Type B pancreatic cell (in vitro differentiated cells): Measurements from ENCODE around the gene CD300A. TPM values are rescaled to one million over a fixed set of nuclear protein-coding genes. Genes with fewer than 3 reads are reported as not detected.
"Not testable (repeated sequence)": the region's sequence is repeated elsewhere in the genome, so short reads cannot be mapped to it uniquely, and the experiment has no call there.

ENCODE experiments used
- DNase-seq: peaks from one replicate; pipeline ENCODE4 v3.0.0; 2021; ENCODE audit warnings: mixed read lengths; ENCODE audit not compliant: unreplicated experiment; ENCODE audit errors: extremely low spot score
- H3K27ac Mint-ChIP-seq: 2 replicates; pipeline ENCODE4 v1.8.0; 2021; ENCODE audit warnings: mild to moderate bottlenecking, mixed read lengths
- H3K27me3 Mint-ChIP-seq: 2 replicates; pipeline ENCODE4 v1.8.0; 2021; ENCODE audit warnings: mixed read lengths
- H3K36me3 Mint-ChIP-seq: 2 replicates; pipeline ENCODE4 v1.8.0; 2021; ENCODE audit warnings: mixed read lengths
- H3K4me1 Mint-ChIP-seq: one replicate; pipeline ENCODE4 v1.8.0; 2021; ENCODE audit warnings: mixed read lengths; ENCODE audit not compliant: unreplicated experiment
- H3K4me3 Mint-ChIP-seq: 2 replicates; pipeline ENCODE4 v1.8.0; 2021; ENCODE audit warnings: mild to moderate bottlenecking, mixed read lengths
- H3K9me3 Mint-ChIP-seq: 2 replicates; pipeline ENCODE4 v1.8.0; 2021; ENCODE audit warnings: mixed read lengths
- CTCF ChIP-seq: fragments of 200-600 bp; sonication (generic); conservative IDR thresholded peaks from 2 replicates; pipeline ENCODE4 v1.5.0; 2021; ENCODE audit warnings: antibody characterized with exemption, mild to moderate bottlenecking
- total RNA-seq: library from RNA; stranded (reverse); gene quantifications from 2 replicates; pipeline ENCODE4 v1.2.1, GENCODE V29; 2021; ENCODE audit warnings: low replicate concordance

CD300A gene
- total RNA-seq, 1 donor from 2014 or later, result 0.43 TPM

DNA sequence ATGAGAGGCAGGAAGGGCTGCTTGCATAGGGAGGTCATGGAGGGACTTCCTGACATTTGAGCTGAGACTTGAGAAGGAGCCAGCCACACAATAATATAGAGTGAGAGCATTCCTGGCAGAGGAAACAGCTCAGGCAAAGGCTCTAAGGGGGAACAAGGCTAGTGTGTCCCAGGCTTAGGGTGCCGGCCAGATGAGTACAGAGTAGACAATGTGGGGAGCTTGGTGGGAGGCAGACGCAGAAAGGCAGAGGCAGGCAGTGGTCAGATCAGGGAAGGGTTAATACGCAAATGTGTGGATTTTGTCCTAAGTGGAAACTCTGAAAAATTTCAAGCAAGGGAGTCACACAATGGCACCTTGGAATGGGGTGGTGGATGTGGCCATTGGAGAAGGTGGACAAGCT is 33.6 kb downstream of the CD300A start:
- Mint-ChIP-seq H3K27ac (no peak overlapping the region), H3K27me3 (peaks cover 16% of the 10 kb centered on the region), H3K36me3 (no peaks in the 10 kb centered on the region), H3K4me3 (no peak overlapping the region), H3K9me3 (no peaks in the 10 kb centered on the region), H3K4me1 (no peaks in the 10 kb centered on the region)
- no peak for TF ChIP-seq CTCF
- peak; percentile 16 for DNase-seq

GRCh38 chr17:74502861-74503260 is 36.4 kb downstream of the CD300A start:
- Mint-ChIP-seq H3K27me3 (peaks cover 14% of the 10 kb centered on the region), H3K4me3 (no peak overlapping the region), H3K27ac (no peak overlapping the region), H3K36me3 (no peaks in the 10 kb centered on the region), H3K4me1 (no peaks in the 10 kb centered on the region), H3K9me3 (no peaks in the 10 kb centered on the region)
- DNase-seq, result peak; percentile 42
- TF ChIP-seq CTCF, result no peak

DNA sequence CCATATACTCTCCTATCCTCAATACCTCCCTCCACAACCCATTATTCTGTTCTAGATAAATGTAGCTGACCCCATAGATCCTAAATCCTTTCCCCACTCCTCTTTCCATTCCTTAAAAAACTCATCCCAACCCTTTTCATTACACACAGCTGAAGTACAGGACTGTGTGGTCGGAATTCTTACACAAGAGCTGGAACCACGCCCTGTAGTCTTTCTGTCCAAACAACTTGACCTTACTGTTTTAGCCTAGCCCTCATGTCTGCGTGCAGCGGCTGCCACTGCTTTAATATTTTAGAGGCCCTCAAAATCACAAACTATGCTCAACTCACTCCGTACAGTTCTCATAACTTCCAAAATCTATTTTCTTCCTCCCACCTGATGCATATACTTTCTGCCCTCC is 37.5 kb downstream of the CD300A start:
- H3K36me3 Mint-ChIP-seq, H3K27ac Mint-ChIP-seq, H3K9me3 Mint-ChIP-seq, H3K4me1 Mint-ChIP-seq, H3K4me3 Mint-ChIP-seq, DNase-seq: not testable (repeated sequence)
- H3K27me3 Mint-ChIP-seq, result peaks cover 16% of the 10 kb centered on the region

- H3K27me3 Mint-ChIP-seq, result peaks cover 24% of the 10 kb centered on the region
- H3K36me3 Mint-ChIP-seq, result no peaks in the 10 kb centered on the region
- H3K4me1 Mint-ChIP-seq, result no peaks in the 10 kb centered on the region
- H3K4me3 Mint-ChIP-seq, result no peak overlapping the region
- no peak for TF ChIP-seq CTCF
- no peak overlapping the region for H3K27ac Mint-ChIP-seq
- DNase-seq, result no peak
- H3K9me3 Mint-ChIP-seq, result no peaks in the 10 kb centered on the region
Observed at GRCh38 chr17:74508156-74508555, 41.7 kb downstream of the CD300A start.

- peaks cover 10% of the 10 kb centered on the region for H3K36me3 Mint-ChIP-seq
Observed at GRCh38 chr17:74512036-74512435, 45.6 kb downstream of the CD300A start.

GRCh38 chr17:74512624-74513091 is 46.2 kb downstream of the CD300A start:
- peaks cover 49% of the 10 kb centered on the region for H3K27me3 Mint-ChIP-seq
- H3K9me3 Mint-ChIP-seq, result peaks cover 12% of the 10 kb centered on the region
- DNase-seq, result peak; percentile 24
- peaks cover 8% of the 10 kb centered on the region for H3K4me1 Mint-ChIP-seq
- no peak overlapping the region for H3K4me3 Mint-ChIP-seq
- peaks cover 10% of the 10 kb centered on the region for H3K36me3 Mint-ChIP-seq
- no peak for TF ChIP-seq CTCF
- no peak overlapping the region for H3K27ac Mint-ChIP-seq

More at GRCh38 chr17:74512036-74512435, 45.6 kb downstream of the CD300A start:
- TF ChIP-seq CTCF, result no peak
- Mint-ChIP-seq H3K9me3 (peaks cover 12% of the 10 kb centered on the region), H3K4me1 (peaks cover 8% of the 10 kb centered on the region), H3K4me3 (no peak overlapping the region), H3K27me3 (peaks cover 50% of the 10 kb centered on the region), H3K27ac (no peak overlapping the region)
- no peak for DNase-seq
